Measurements from ENCODE around the gene ARL8B.

Gene ARL8B

DNA sequence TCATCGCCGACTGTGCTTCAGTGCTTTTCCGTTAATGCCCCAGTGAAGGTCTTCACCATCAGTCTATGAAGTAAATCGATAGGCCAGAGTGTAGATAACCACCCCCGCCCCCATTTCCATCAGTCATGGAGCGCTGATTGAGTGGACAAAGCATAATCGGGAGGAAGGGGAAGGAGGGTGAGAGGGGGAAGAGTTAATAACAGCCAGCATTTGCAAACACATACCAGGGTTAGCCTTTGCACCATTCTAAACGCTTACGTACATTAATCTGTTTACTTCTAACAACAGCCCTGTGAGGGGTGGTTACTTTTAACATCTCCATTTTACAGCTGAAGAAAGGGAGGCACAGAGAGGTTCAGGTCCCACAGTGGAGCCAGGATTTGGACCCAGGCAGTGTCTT is 92.3 kb downstream of the ARL8B start:
- DNase-seq: no peak

GRCh38 chr3:5217824-5218595 is 95.9 kb downstream of the ARL8B start:
- no peak for DNase-seq

- DNase-seq: no peak
These were observed 96.7 kb downstream of the ARL8B start for GRCh38 chr3:5218815-5219214.

DNA sequence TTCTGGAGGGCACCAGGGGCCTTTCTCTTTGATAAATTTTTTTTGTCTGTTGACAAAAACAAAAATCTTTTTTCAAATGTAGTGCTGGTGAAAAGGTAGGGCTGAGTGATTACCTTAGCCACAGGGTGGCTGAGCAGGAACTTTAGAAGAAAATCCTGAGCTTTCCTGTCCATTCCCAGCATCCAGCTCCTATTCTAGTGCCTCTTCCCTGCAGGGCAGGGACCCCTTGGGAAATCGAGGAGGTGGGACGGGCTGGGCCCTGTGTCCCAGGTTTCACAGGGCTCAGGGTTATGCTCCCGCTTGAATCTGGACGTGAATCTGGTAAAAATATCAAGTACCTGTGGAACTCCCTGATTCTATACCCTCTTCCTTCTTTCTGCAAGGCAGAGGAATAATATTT is 97.1 kb downstream of the ARL8B start:
- DNase-seq: no peak

DNA sequence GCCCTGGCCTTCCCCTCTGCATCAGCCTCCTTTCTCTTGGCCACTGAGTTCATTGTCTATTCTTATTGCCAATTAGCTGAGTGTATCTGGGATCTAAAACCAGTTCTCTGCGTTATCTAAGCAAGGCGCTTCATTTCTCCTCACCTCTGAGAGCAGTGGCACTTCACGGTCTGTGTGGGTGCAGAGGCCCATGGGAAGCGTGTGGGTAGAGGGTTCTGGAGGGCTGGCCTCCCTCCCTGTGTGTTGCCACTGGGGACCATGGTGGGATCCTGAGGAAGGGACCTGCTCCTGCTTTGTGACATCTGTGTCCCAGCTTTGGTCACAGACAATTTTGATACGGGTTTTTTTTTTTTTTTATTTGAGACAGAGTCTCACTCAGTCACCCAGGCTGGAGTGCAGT is 98.1 kb downstream of the ARL8B start:
- no peak for DNase-seq

- DNase-seq: no peak
These were observed 98.8 kb downstream of the ARL8B start for GRCh38 chr3:5220667-5221431.

GRCh38 chr3:5221701-5222100 is 99.6 kb downstream of the ARL8B start:
- no peak for DNase-seq

DNA sequence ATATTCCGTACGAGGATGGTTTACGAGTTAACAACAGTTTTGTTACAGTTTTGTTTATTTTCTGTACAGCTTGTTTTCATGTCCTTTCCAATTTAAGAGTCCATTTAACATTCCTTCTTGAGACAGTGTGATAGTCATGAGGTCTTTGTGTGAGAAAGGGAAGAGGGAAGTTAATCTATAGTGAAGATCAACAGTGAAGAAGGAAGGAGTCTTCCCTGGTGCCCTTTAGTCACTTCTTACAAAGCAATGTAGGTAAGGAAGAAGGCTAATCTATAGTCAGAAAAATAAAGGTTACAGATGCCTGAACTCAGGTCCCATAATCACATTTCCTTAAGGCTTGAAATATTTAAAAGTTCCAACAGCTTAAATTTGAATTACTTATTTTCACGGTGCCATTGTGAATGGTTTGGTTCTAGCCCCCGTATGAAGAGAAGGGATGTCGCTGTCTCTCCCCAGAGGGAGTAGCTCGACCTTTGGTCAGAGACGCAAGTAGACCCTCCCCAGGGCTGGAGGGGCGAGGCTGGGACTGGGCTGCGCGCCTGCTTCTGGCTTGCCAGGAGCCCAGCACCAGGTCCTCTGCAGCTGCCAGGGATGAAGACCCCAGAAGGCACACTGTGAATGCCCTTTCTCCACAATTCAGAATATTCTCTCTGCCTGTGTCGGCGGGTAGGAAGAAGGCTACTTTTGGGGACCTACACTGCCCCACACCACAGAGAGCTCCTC is 100.4 kb downstream of the ARL8B start:
- no peak for DNase-seq

DNA sequence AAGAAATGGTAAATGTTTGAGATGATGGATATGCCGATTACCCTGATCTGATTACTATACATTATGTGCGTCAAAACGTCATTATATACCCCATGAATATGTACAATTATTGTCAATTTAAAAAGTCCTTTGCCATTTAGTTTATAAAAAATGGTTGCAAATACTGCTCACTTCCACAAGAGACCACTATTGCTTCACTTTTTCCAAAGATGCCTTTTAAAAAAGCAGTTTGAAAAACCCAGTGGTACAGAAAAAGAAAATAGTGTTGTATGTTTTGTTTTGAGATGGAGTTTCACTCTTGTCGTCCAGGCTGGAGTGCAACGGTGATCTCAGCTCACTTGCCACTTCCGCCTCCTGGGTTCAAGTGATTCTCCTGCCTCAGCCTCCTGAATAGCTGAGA is 104.7 kb downstream of the ARL8B start:
- DNase-seq: no peak

GRCh38 chr3:5227812-5228211 is 105.7 kb downstream of the ARL8B start:
- DNase-seq: no peak

DNA sequence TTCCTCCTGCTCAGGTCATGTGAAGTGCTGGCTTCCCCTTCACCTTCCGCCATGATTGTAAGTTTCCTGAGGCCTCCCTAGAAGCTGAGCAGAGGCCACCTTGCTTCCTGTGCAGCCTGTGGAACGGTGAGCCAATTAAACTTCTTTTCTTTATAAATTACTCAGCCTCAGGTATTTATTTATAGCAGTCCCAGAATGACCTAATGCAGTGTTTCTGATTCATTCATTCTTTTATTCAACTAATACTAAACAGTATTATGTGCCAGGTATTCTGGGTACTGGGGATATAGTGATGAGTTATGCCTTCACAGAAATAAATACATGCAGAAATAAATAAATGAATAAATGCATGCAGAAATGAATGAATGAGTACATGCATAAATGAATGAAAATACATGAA is 107.3 kb downstream of the ARL8B start:
- DNase-seq: no peak

Measured in T-helper 9 cell (primary cell).